Common myeloid progenitor, CD34-positive (primary cell): ENCODE data around the gene HECTD2.

ENCODE experiments used
- CTCF ChIA-PET: fragments of 350-600 bp; sonication (Branson Sonifier 250); formaldehyde crosslinking; loops from one replicate; lab custom pipeline; 2021; ENCODE audit warnings: antibody characterized with exemption; lab: Charles Lee
- POLR2A ChIA-PET: fragments of 350-600 bp; sonication (Branson Sonifier 250); formaldehyde crosslinking; loops from one replicate; lab custom pipeline; 2021; ENCODE audit warnings: antibody characterized with exemption; lab: Charles Lee
- DNase-seq, 3 donors: peaks; one replicate each; pipeline versions ENCODE4 v3.0.0 to v3.0.0-alpha.2; 2013
- H3K27ac ChIP-seq, 2 experiments: 1 replicate in 1 of 2; 2 replicates in 1 of 2; pipeline ENCODE4 v1.7.0; 2013; ENCODE audit warnings: inconsistent platforms in 2 of 2, low read length in 2 of 2, mild to moderate bottlenecking in 2 of 2, low read depth in 1 of 2, moderate library complexity in 1 of 2; ENCODE audit not compliant: severe bottlenecking in 2 of 2, insufficient read depth in 1 of 2, poor library complexity in 1 of 2
- H3K27me3 ChIP-seq, 5 experiments: replicated peaks in 2 of 5; 1 replicate in 3 of 5; 2 replicates in 2 of 5; pipeline versions ENCODE4 v1.6.1 to v1.7.0; 2013; ENCODE audit warnings: low read length in 4 of 5, mild to moderate bottlenecking in 2 of 5, moderate library complexity in 2 of 5, inconsistent platforms in 1 of 5; ENCODE audit not compliant: insufficient read depth in 5 of 5, control insufficient read depth in 4 of 5
- H3K36me3 ChIP-seq, 4 experiments: 1 replicate in 2 of 4; 2 replicates in 2 of 4; pipeline versions ENCODE4 v1.6.1 to v1.7.0; 2013; ENCODE audit warnings: low read length in 3 of 4, control low read depth in 1 of 4, mild to moderate bottlenecking in 1 of 4; ENCODE audit not compliant: control insufficient read depth in 4 of 4, insufficient read depth in 4 of 4
- H3K4me1 ChIP-seq, 4 experiments: 1 replicate in 3 of 4; 2 replicates in 1 of 4; pipeline versions ENCODE4 v1.6.1 to v1.7.1; 2013; ENCODE audit warnings: low read length in 3 of 4, mild to moderate bottlenecking in 3 of 4, control low read depth in 1 of 4, inconsistent platforms in 1 of 4, moderate library complexity in 1 of 4; ENCODE audit not compliant: control insufficient read depth in 4 of 4, insufficient read depth in 4 of 4; ENCODE audit errors: control extremely low read depth in 1 of 4
- H3K4me3 ChIP-seq, 7 experiments: 1 replicate in 4 of 7; 2 replicates in 3 of 7; pipeline versions ENCODE4 v1.5.1 to v1.7.0; 2013; ENCODE audit warnings: mild to moderate bottlenecking in 7 of 7, low read length in 6 of 7, moderate library complexity in 6 of 7, inconsistent platforms in 2 of 7, low read depth in 2 of 7, control low read depth in 1 of 7; ENCODE audit not compliant: insufficient read depth in 4 of 7, control insufficient read depth in 1 of 7; ENCODE audit errors: extremely low read depth in 1 of 7
- H3K9me3 ChIP-seq, 5 experiments: 1 replicate in 4 of 5; 2 replicates in 1 of 5; pipeline versions ENCODE4 v1.6.1 to v1.7.1; 2013; ENCODE audit warnings: low read length in 4 of 5, mild to moderate bottlenecking in 2 of 5, inconsistent platforms in 1 of 5, low read depth in 1 of 5, moderate library complexity in 1 of 5; ENCODE audit not compliant: control insufficient read depth in 4 of 5, insufficient read depth in 2 of 5; ENCODE audit errors: control extremely low read depth in 1 of 5
- WGBS: methylation state at CpG from one replicate; pipeline ENCODE4 v1.1.5; 2013; ENCODE audit not compliant: insufficient coverage; 5-methylcytosine and 5-hydroxymethylcytosine counted together

The HECTD2 gene

GRCh38 chr10:91467114-91467513, 57.0 kb downstream of the HECTD2 start:
- Histone ChIP-seq H3K36me3 (peaks cover 0 to 11% (median 0%) of the 10 kb centered on the region in 4 experiments), H3K27me3 (no peaks in the 10 kb centered on the region), H3K4me3 (no peak overlapping the region), H3K27ac (no peak overlapping the region), H3K4me1 (no peaks in the 10 kb centered on the region), H3K9me3 (peaks cover 0 to 20% (median 0%) of the 10 kb centered on the region in 5 experiments)
- ChIA-PET CTCF (no interaction called here), POLR2A (no interaction called here)
- WGBS: 94% methylated on average over 3 of the region's 4 CpGs
- DNase-seq: no peak

- CTCF ChIA-PET: no interaction called here
Measured at GRCh38 chr10:91471602-91472001, 61.5 kb downstream of the HECTD2 start.

GRCh38 chr10:91472911-91473310, 62.8 kb downstream of the HECTD2 start:
- no peaks in the 10 kb centered on the region for H3K27me3 ChIP-seq
- peaks cover 0 to 10% (median 0%) of the 10 kb centered on the region in 5 experiments for H3K9me3 ChIP-seq
- no peak overlapping the region for H3K27ac ChIP-seq
- POLR2A ChIA-PET: no interaction called here
- H3K4me1 ChIP-seq: no peaks in the 10 kb centered on the region
- no peaks in the 10 kb centered on the region for H3K36me3 ChIP-seq
- DNase-seq: no peak
- no peak overlapping the region for H3K4me3 ChIP-seq
- no CpG with 5 or more reads among the region's 2 CpGs for WGBS
- CTCF ChIA-PET: no interaction called here

More at GRCh38 chr10:91471602-91472001, 61.5 kb downstream of the HECTD2 start:
- peaks cover 0 to 3% (median 0%) of the 10 kb centered on the region in 4 experiments for H3K36me3 ChIP-seq
- H3K27me3 ChIP-seq: no peaks in the 10 kb centered on the region
- no peak for DNase-seq
- no peaks in the 10 kb centered on the region for H3K4me1 ChIP-seq
- POLR2A ChIA-PET: no interaction called here
- no CpG with 5 or more reads among the region's 1 CpG for whole genome bisulfite sequencing
- H3K9me3 ChIP-seq: peaks cover 0 to 18% (median 0%) of the 10 kb centered on the region in 5 experiments
- H3K4me3 ChIP-seq: no peak overlapping the region
- H3K27ac ChIP-seq: no peak overlapping the region

- ChIA-PET CTCF (no interaction called here), POLR2A (no interaction called here)
- Histone ChIP-seq H3K9me3 (peaks cover 0 to 6% (median 0%) of the 10 kb centered on the region in 5 experiments), H3K27me3 (no peaks in the 10 kb centered on the region), H3K36me3 (no peaks in the 10 kb centered on the region), H3K4me3 (no peak overlapping the region), H3K27ac (no peak overlapping the region), H3K4me1 (no peaks in the 10 kb centered on the region)
- DNase-seq: no peak
- no CpG with 5 or more reads among the region's 1 CpG for WGBS
Measured at GRCh38 chr10:91474009-91474408, 63.9 kb downstream of the HECTD2 start.

GRCh38 chr10:91477236-91477635, 67.1 kb downstream of the HECTD2 start:
- Histone ChIP-seq H3K4me1 (no peaks in the 10 kb centered on the region), H3K9me3 (no peaks in the 10 kb centered on the region), H3K27me3 (no peaks in the 10 kb centered on the region), H3K36me3 (no peaks in the 10 kb centered on the region), H3K4me3 (no peak overlapping the region), H3K27ac (no peak overlapping the region)
- no peak for DNase-seq
- 100% methylated on average over 1 of the region's 2 CpGs for WGBS
- ChIA-PET POLR2A (no interaction called here), CTCF (no interaction called here)

- Histone ChIP-seq H3K27me3 (no peaks in the 10 kb centered on the region), H3K4me1 (no peaks in the 10 kb centered on the region), H3K4me3 (no peak overlapping the region), H3K36me3 (no peaks in the 10 kb centered on the region), H3K9me3 (no peaks in the 10 kb centered on the region), H3K27ac (no peak overlapping the region)
- no peak for DNase-seq
- ChIA-PET CTCF (no interaction called here), POLR2A (no interaction called here)
Measured at GRCh38 chr10:91479583-91479982, 69.4 kb downstream of the HECTD2 start.

- POLR2A ChIA-PET: no interaction called here
- Histone ChIP-seq H3K9me3 (no peaks in the 10 kb centered on the region), H3K27ac (no peak overlapping the region), H3K27me3 (no peaks in the 10 kb centered on the region), H3K4me1 (no peaks in the 10 kb centered on the region), H3K4me3 (no peak overlapping the region), H3K36me3 (peaks cover 0 to 2% (median 0%) of the 10 kb centered on the region in 4 experiments)
- 100% methylated on average over 1 of the region's 3 CpGs for WGBS
- CTCF ChIA-PET: interaction anchor here (0.6 to 1.4 kb wide), 2 partner anchors 60 to 210 kb away, joined by 3 read pairs; no protein-coding TSS in a partner anchor
- DNase-seq: peak in 2 of 3 donors; percentile 5 to 39
Measured at GRCh38 chr10:91487911-91488582, 77.9 kb downstream of the HECTD2 start.
